ENCODE data around the gene EHMT1.

Gene EHMT1

GRCh38 chr9:137643921-137644320 is 25.1 kb downstream of the EHMT1 start:
- H3K4me3 ChIP-seq (ENCODE audit: low read depth, low read length), result no peak overlapping the region

DNA sequence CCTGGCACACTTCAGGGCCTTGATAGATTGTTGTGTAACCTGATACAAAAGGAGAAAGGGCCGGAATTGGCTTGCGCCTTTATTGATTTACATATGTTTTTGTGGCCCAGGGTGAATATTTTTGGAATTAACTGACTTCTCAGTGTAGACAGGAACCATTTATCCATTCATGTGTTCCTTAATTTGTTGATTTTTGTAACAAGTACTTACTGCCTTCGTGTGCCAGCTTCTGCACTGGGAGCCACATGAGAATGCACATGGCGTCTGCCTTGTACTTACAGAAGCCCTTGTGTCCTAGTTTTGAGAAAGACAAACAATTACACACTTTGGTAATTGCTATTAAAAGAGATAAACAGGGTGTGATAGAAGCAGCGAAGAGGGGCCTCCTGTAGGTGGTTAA is 26.4 kb downstream of the EHMT1 start:
- no peak overlapping the region for H3K4me3 ChIP-seq (ENCODE audit: low read depth, low read length)

DNA sequence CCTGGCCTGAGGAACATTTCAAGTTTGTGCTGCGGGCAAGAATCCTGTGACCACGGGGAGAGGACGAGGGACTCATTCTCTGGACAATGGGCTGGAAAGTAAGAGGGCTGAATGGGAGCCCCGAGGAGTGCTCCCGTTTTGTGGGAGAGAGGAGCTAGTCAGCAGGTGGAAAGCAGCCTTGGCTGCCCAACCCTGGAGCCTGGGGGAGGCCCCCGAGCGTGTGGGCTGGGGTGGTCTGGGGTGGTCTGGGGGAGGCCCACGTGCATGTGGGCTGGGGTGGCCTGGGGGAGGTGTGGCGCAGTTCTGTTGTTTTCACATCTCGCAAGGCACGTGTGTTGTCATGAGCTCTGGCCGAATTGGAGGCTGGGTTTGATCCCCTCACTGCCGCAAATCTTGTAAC is 27.5 kb downstream of the EHMT1 start:
- H3K4me3 ChIP-seq (ENCODE audit: low read depth, low read length), result no peak overlapping the region

DNA sequence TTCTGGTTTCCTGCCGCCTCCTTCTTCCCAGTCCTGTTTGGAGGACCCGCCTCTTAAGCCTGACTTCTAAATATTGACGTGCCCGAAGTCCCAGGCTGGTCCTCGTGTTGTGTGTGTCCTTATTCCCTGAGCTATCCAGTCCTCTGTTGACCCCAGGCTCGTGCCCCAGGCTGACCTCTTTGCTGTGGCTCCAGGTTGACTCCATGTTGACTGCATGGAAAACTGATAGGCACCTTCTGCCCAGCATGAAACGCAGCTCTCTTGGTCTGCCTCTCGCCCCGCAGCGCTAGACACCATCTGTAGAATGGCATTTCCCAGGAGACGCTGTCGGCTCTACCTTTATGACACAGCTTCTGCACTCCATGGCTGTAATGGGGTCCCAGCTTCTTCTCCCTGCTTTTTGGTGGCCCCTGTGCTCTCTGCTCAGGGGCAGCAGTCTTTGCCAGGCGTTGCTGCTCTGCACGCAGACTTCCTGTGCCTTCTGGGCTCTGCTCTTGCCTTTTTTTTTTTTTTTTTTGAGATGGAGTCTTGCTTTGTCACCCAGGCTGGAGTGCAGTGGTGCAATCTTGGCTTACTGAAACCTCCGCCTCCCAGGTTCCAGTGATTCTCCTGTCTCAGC is 28.4 kb downstream of the EHMT1 start:
- no peak overlapping the region for H3K4me3 ChIP-seq (ENCODE audit: low read depth, low read length)

GRCh38 chr9:137648396-137648795 is 29.6 kb downstream of the EHMT1 start:
- no peak overlapping the region for H3K4me3 ChIP-seq (ENCODE audit: low read depth, low read length)

- H3K4me3 ChIP-seq (ENCODE audit: low read depth, low read length), result no peak overlapping the region
Observed at GRCh38 chr9:137649553-137649952, 30.7 kb downstream of the EHMT1 start.

DNA sequence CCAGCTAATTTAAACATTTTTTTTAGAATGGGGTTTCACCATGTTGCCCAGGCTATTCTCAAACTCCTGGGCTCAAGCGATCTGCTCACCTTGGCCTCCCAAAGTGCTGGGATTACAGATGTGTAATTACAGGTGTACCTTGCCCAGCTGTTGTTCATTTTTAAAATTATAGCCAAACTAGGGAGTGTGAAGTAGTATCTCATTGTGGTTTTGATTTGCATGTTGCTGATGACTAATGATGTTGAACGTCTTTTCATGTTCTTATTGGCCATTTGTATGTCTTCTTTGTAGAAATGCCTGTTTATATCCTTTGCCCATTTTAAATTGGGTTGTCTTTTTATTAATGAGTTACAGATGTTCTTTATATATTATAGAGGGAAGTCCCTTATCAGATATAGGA is 31.5 kb downstream of the EHMT1 start:
- no peak overlapping the region for H3K4me3 ChIP-seq (ENCODE audit: low read depth, low read length)

- no peak overlapping the region for H3K4me3 ChIP-seq (ENCODE audit: low read depth, low read length)
Observed at GRCh38 chr9:137650779-137651178, 32.0 kb downstream of the EHMT1 start.

GRCh38 chr9:137656416-137656815 is 37.6 kb downstream of the EHMT1 start:
- no peak overlapping the region for H3K4me3 ChIP-seq (ENCODE audit: low read depth, low read length)

GRCh38 chr9:137657606-137658005 is 38.8 kb downstream of the EHMT1 start:
- H3K4me3 ChIP-seq (ENCODE audit: low read depth, low read length), result no peak overlapping the region

- H3K4me3 ChIP-seq (ENCODE audit: low read depth, low read length), result no peak overlapping the region
Observed at GRCh38 chr9:137658781-137659180, 40.0 kb downstream of the EHMT1 start.

- no peak overlapping the region for H3K4me3 ChIP-seq (ENCODE audit: low read depth, low read length)
Observed at GRCh38 chr9:137660144-137660543, 41.3 kb downstream of the EHMT1 start.

GRCh38 chr9:137663584-137663983 is 44.8 kb downstream of the EHMT1 start:
- no peak overlapping the region for H3K4me3 ChIP-seq (ENCODE audit: low read depth, low read length)

- H3K4me3 ChIP-seq (ENCODE audit: low read depth, low read length), result no peak overlapping the region
Observed at GRCh38 chr9:137664676-137665075, 45.9 kb downstream of the EHMT1 start.

GRCh38 chr9:137665226-137665625 is 46.4 kb downstream of the EHMT1 start:
- no peak overlapping the region for H3K4me3 ChIP-seq (ENCODE audit: low read depth, low read length)

DNA sequence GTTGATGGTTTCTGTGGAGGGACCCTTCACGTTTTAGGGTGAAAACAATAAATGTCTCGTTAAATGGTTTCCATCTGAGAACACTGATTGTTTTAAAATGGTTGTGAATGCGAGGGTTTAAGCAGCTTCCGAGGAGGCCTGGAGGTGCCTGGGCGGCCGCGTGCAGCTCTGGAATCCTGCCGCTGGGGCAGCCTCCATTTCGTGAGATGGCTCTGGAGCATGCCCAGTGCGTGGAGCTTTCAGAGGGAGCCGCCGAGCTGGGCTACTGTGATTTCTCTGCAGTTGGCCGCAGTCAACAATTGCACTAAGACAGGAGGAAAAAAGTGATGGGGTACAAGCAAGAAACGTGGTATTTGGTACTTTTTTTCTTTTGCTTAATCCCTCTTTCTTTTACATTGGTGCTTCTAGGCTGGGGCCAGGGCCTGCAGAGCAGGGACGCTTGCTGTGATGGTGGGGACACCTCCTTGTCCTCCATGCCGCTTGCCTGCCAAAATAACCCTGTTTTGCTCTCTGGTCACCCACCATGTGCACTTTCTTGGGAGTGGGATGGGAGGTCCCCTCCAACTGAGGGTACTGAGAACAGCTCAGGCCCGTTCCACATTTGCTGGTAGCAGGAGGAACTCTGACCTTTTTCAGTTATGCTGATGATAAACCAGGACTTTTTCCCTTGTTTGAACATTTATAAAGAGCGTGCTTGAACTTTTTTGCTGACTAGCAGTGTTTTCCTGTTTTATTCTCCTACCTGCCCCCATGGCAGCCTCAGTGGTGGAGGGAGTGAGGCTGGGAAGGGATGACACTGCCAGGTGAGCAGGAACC is 47.1 kb downstream of the EHMT1 start:
- no peak overlapping the region for H3K4me3 ChIP-seq (ENCODE audit: low read depth, low read length)

DNA sequence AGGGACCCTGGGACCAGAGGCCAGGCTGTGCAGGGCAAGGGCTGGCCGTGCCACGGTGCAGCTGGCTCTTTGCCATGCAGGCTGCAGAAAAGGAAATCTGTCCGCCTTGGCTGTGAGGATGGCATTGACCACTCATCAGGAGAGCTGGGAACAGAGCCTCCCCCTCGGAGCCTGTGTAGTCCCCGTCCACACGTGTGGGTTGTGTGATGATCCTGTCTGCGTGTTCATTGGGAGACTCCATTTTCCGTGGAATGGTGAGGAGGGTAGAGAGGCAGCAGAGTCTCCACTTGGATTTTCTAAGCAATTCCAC is 47.7 kb downstream of the EHMT1 start:
- H3K4me3 ChIP-seq (ENCODE audit: low read depth, low read length), result no peak overlapping the region

- no peak overlapping the region for H3K4me3 ChIP-seq (ENCODE audit: low read depth, low read length)
Observed at GRCh38 chr9:137666955-137667670, 48.3 kb downstream of the EHMT1 start.

GRCh38 chr9:137668203-137668602 is 49.4 kb downstream of the EHMT1 start:
- H3K4me3 ChIP-seq (ENCODE audit: low read depth, low read length), result no peak overlapping the region

DNA sequence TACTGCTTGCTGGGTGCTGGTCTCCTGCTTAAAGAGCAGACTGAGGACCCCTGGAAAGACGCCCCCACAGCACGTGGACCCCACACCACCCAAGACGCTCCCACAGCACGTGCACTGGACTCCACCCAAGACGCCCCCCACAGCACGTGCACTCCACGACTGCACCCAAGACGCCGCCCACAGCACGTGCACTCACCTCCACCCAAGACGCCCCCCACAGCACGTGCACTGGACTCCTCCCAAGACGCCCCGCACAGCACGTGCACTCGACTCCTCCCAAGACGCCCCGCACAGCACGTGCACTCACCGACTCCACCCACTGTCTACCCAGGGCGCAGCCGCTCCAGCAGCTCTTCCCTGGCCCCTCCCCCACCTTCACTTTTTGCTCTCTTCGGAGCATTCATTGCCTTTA is 50.5 kb downstream of the EHMT1 start:
- no peak overlapping the region for H3K4me3 ChIP-seq (ENCODE audit: low read depth, low read length)

DNA sequence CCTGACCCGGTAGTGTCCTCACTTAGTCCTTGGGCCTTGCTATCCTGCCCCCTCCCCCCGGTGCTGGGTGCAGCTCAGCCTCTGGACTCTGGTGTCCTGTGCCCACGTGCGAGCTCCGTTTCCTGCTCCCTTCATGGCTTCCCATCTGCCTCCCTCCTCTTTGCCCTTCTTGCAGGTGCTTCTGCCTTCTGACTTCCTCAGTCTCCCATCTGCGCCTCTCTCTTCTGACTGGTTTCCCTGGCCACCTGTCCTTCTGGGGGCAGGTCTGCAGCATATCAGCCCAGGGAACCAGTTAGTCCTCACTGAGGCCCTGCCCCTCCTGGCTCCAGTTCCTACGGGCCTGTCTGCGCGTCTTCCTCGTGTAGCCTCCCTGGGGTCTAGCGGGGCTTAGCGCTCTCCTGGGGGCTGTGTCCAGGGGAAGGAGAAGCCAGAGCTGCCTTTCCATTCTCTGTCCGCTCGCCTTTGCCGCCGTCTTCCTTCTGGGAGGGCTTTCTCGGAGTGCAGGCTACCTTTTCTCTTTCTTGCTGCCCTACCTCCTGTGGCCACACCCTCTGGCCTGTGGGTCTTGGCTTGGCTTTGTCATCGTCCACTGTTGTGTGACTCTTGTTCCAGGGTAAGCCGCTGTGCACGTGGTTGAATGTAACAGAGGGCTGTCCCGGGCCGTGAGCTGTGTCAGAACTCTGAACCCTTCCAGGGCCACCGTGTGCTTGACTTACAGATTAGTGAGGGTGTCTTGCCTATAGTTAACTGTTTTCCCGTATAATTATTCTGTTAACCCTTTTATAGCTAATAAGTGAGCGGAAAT is 51.8 kb downstream of the EHMT1 start:
- H3K4me3 ChIP-seq (ENCODE audit: low read depth, low read length), result no peak overlapping the region
